Measurements from ENCODE around the gene HORMAD1. TPM values are rescaled to one million over a fixed set of nuclear protein-coding genes. Genes with fewer than 3 reads are reported as not detected.

The HORMAD1 gene
- total RNA-seq, 4 donors from 2014 or later = 0.33 to 0.58 TPM; not detected in 2

DNA sequence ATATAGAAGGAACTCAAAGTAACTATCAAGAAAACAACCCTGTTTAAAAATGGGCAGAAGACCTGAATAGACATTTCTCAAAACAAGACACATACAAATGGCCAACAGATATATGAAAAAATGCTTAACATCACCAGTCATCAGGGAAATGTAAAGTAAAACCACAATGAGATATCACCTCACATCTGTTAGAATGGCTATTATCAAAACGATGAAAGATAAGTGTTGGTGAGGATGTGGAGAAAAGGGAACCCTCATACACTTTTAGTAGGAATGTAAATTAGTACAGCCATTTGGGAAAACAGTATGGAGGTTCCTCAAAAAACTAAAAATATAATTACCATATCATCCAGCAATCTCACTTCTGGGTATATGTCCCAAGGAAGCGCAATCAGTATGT lies 41.9 kb upstream of the HORMAD1 start:
- Histone ChIP-seq H3K36me3 (no peaks in the 10 kb centered on the region), H3K4me3 (no peak overlapping the region), H3K27me3 (no peaks in the 10 kb centered on the region), H3K27ac (replicated peaks in 1 of 4) (no peak overlapping the region), H3K9me3 (no peaks in the 10 kb centered on the region), H3K4me1 (peaks cover 0 to 5% (median 0%) of the 10 kb centered on the region in 4 donors)
- DNase-seq (ENCODE audit: extremely low spot score) = no peak
- TF ChIP-seq POLR2A (IDR thresholded peaks at IDR 0.05; ENCODE audit: low read depth) = no peak
- WGBS = 78% methylated on average over 2 of the region's 2 CpGs
- intact Hi-C loops (cut with DNase I) = no loop called here

DNA sequence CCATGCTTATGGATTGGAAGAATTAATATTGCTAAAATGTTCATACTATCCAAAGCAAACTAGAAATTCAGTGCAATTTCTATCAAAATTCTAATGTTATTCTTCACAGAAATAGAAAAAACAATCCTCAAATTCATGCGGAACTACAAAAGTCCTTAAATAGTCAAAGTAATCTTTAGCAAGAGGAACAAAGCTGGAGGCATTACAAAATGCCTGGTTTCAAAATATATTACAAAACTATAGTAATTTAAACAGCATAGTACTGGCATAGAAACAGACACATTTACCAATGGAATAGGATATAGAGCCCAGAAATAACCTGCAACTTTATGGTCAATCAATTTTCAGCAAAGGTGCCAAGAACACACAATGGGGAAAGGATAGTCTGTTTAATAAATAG lies 41.1 kb upstream of the HORMAD1 start:
- Histone ChIP-seq H3K4me3 (no peak overlapping the region), H3K9me3 (no peaks in the 10 kb centered on the region), H3K36me3 (no peaks in the 10 kb centered on the region), H3K27ac (replicated peaks in 1 of 4) (no peak overlapping the region), H3K4me1 (peaks cover 0 to 5% (median 0%) of the 10 kb centered on the region in 4 donors), H3K27me3 (no peaks in the 10 kb centered on the region)
- 97% methylated on average over 1 of the region's 1 CpG for WGBS
- intact Hi-C loops (cut with DNase I) = no loop called here
- DNase-seq (ENCODE audit: extremely low spot score) = no peak
- no peak for TF ChIP-seq POLR2A (IDR thresholded peaks at IDR 0.05; ENCODE audit: low read depth)
- no peak for TF ChIP-seq EP300 (IDR thresholded peaks at IDR 0.05)
- TF ChIP-seq, protein P1, sequence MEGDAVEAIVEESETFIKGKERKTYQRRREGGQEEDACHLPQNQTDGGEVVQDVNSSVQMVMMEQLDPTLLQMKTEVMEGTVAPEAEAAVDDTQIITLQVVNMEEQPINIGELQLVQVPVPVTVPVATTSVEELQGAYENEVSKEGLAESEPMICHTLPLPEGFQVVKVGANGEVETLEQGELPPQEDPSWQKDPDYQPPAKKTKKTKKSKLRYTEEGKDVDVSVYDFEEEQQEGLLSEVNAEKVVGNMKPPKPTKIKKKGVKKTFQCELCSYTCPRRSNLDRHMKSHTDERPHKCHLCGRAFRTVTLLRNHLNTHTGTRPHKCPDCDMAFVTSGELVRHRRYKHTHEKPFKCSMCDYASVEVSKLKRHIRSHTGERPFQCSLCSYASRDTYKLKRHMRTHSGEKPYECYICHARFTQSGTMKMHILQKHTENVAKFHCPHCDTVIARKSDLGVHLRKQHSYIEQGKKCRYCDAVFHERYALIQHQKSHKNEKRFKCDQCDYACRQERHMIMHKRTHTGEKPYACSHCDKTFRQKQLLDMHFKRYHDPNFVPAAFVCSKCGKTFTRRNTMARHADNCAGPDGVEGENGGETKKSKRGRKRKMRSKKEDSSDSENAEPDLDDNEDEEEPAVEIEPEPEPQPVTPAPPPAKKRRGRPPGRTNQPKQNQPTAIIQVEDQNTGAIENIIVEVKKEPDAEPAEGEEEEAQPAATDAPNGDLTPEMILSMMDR (IDR thresholded peaks at IDR 0.05) = no peak
- no peak for TF ChIP-seq POLR2AphosphoS5 (IDR thresholded peaks at IDR 0.05)

DNA sequence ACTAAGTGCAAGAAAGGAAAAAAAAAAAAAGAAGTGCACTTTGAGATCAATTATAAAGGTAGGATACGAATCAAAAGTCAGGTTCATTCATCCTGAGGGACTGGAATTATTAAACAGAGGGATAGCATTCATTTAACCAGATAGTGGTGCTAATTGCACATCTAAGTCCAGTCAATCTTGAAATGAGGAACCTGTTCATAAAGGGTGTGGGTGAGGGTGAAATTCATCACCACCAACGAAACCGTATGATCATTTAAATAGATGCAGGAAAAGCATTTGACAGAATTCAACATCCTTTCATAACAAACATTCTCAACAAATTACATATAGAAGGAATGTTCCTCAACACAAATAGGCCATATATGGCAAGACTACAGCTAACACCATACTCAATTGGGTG lies 39.3 kb upstream of the HORMAD1 start:
- Histone ChIP-seq H3K4me3 (no peak overlapping the region), H3K4me1 (peaks cover 0 to 5% (median 0%) of the 10 kb centered on the region in 4 donors), H3K27ac (replicated peaks in 1 of 4) (no peak overlapping the region), H3K36me3 (peaks cover 0 to under 1% (median 0%) of the 10 kb centered on the region in 4 donors), H3K27me3 (no peaks in the 10 kb centered on the region), H3K9me3 (no peaks in the 10 kb centered on the region)
- DNase-seq (ENCODE audit: extremely low spot score) = no peak
- intact Hi-C loops (cut with DNase I) = no loop called here
- WGBS = 75% methylated on average over 3 of the region's 3 CpGs
- no peak for TF ChIP-seq EP300 (IDR thresholded peaks at IDR 0.05)
- TF ChIP-seq POLR2AphosphoS5 (IDR thresholded peaks at IDR 0.05) = no peak
- TF ChIP-seq, protein P1 (IDR thresholded peaks at IDR 0.05) = no peak
- TF ChIP-seq POLR2A (IDR thresholded peaks at IDR 0.05; ENCODE audit: low read depth) = no peak

DNA sequence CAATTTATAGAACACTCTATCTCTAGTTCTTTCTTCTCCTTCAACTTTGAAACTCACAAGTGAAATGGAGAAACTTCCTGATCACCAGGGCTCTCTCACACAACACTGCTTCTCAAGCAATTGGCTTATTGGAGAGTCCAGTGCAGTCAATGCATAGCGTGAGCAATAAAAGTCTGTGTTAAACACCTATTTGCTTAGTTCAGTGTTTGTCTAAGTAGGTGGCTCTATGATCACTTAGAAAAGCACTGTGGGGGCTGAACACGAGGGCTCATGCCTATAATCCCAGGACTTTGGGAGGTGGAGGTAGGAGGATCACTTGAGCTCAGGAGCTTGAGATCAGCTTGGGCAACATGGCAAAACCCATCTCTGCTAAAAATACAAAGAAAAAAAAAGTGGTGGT lies 32.7 kb upstream of the HORMAD1 start:
- no peaks in the 10 kb centered on the region for H3K27me3 ChIP-seq
- H3K9me3 ChIP-seq = no peaks in the 10 kb centered on the region
- no peak overlapping the region for H3K4me3 ChIP-seq
- intact Hi-C loops (cut with DNase I) = no loop called here
- H3K4me1 ChIP-seq = no peaks in the 10 kb centered on the region
- peaks cover 0 to 20% (median 10%) of the 10 kb centered on the region in 4 donors for H3K36me3 ChIP-seq
- DNase-seq (ENCODE audit: extremely low spot score) = no peak
- no peak overlapping the region for H3K27ac ChIP-seq (replicated peaks in 1 of 4)
- TF ChIP-seq POLR2AphosphoS5 (IDR thresholded peaks at IDR 0.05) = no peak
- TF ChIP-seq POLR2A (IDR thresholded peaks at IDR 0.05; ENCODE audit: low read depth) = no peak
- TF ChIP-seq, protein P1 (IDR thresholded peaks at IDR 0.05) = no peak
- TF ChIP-seq EP300 (IDR thresholded peaks at IDR 0.05) = no peak
- 92% methylated on average over 2 of the region's 2 CpGs for WGBS

DNA sequence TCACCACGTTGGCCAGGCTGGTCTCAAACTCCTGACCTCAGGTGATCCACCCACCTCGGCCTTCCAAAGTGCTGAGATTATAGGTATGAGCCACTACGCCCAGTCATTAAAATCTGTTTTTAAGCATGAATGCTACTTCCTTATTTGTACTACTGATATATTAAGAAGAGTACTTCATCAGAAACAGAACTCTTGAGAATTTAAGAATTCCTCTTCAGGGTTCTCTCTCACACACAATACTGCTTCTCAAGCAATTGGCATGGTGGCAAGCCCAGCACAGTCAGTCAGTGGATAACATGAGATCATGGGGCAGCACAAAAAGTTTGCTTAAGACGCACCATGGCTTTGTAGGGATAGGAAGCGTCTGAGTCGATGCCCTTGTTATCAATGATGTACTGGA lies 30.7 kb upstream of the HORMAD1 start:
- Histone ChIP-seq H3K9me3 (no peaks in the 10 kb centered on the region), H3K27me3 (no peaks in the 10 kb centered on the region), H3K36me3 (peaks cover 0 to 20% (median 10%) of the 10 kb centered on the region in 4 donors), H3K27ac (replicated peaks in 1 of 4) (no peak overlapping the region), H3K4me3 (no peak overlapping the region), H3K4me1 (no peaks in the 10 kb centered on the region)
- intact Hi-C loops (cut with DNase I) = no loop called here
- WGBS = 93% methylated on average over 6 of the region's 6 CpGs
- no peak for DNase-seq (ENCODE audit: extremely low spot score)
- no peak for TF ChIP-seq POLR2AphosphoS5 (IDR thresholded peaks at IDR 0.05)
- no peak for TF ChIP-seq EP300 (IDR thresholded peaks at IDR 0.05)
- TF ChIP-seq POLR2A (IDR thresholded peaks at IDR 0.05; ENCODE audit: low read depth) = no peak
- TF ChIP-seq, protein P1 (IDR thresholded peaks at IDR 0.05) = no peak
